Measurements from ENCODE around the gene SLC13A1.

SLC13A1 gene

GRCh38 chr7:123185756-123186155, 14.0 kb downstream of the SLC13A1 start:
- no peak overlapping the region for H2BK15ac ChIP-seq (ENCODE audit: low read depth, poor library complexity, severe bottlenecking)
- H4K91ac ChIP-seq (ENCODE audit: low read length) = no peak overlapping the region
- H3K4ac ChIP-seq (ENCODE audit: low read depth in 1 of 2, low read length in 2 of 2) = no peak overlapping the region
- H3K27ac ChIP-seq (ENCODE audit: low read length, poor library complexity, severe bottlenecking) = no peak overlapping the region
- H3K14ac ChIP-seq (ENCODE audit: low read length in 2 of 2) = no peak overlapping the region
- H2BK5ac ChIP-seq (ENCODE audit: low read depth, low read length, poor library complexity, severe bottlenecking) = no peak overlapping the region
- H4K8ac ChIP-seq (ENCODE audit: low read length) = no peak overlapping the region
- H3K4me2 ChIP-seq (ENCODE audit: low read length, poor library complexity, severe bottlenecking) = no peak overlapping the region
- no peak overlapping the region for H3K9ac ChIP-seq (ENCODE audit: low read length)
- H2AK5ac ChIP-seq (ENCODE audit: low read length, severe bottlenecking) = no peak overlapping the region
- peaks cover 5% of the 10 kb centered on the region for H3K9me3 ChIP-seq (ENCODE audit: control insufficient read depth, low read length)
- H2AFZ ChIP-seq (ENCODE audit: low read depth, low read length) = no peak overlapping the region
- no peak overlapping the region for H3K18ac ChIP-seq (ENCODE audit: low read depth in 1 of 2, low read length in 2 of 2)
- no peaks in the 10 kb centered on the region for H3K27me3 ChIP-seq (ENCODE audit: control insufficient read depth in 1 of 2, insufficient read depth in 1 of 2, low read length in 2 of 2)
- H3K79me1 ChIP-seq (replicated peaks; ENCODE audit: low read length, poor library complexity, severe bottlenecking) = no peaks in the 10 kb centered on the region
- DNase-seq = no peak
- H3K4me1 ChIP-seq (ENCODE audit: control insufficient read depth, insufficient read depth, low read depth, low read length) = peaks cover 1% of the 10 kb centered on the region
- H2BK120ac ChIP-seq (ENCODE audit: low read depth, low read length) = no peak overlapping the region
- WGBS = no CpG with 5 or more reads among the region's 3 CpGs
- H2BK12ac ChIP-seq (ENCODE audit: low read length in 2 of 2) = no peak overlapping the region
- no peak overlapping the region for H3K4me3 ChIP-seq (ENCODE audit: insufficient read depth in 1 of 2, low read depth in 1 of 2, low read length in 2 of 2)
- no peak overlapping the region for H3K23ac ChIP-seq (ENCODE audit: low read length in 2 of 2)
- no peaks in the 10 kb centered on the region for H3K36me3 ChIP-seq (ENCODE audit: control insufficient read depth in 1 of 2, insufficient read depth in 2 of 2, low read depth in 1 of 2, low read length in 2 of 2)

- Histone ChIP-seq H4K91ac (ENCODE audit: low read length) (no peak overlapping the region), H3K4ac (ENCODE audit: low read depth in 1 of 2, low read length in 2 of 2) (no peak overlapping the region), H4K8ac (ENCODE audit: low read length) (no peak overlapping the region), H2BK15ac (ENCODE audit: low read depth, poor library complexity, severe bottlenecking) (no peak overlapping the region), H3K4me1 (ENCODE audit: control insufficient read depth, insufficient read depth, low read depth, low read length) (no peaks in the 10 kb centered on the region), H2BK12ac (ENCODE audit: low read length in 2 of 2) (no peak overlapping the region), H2BK120ac (ENCODE audit: low read depth, low read length) (no peak overlapping the region), H3K27ac (ENCODE audit: low read length, poor library complexity, severe bottlenecking) (no peak overlapping the region), H3K14ac (ENCODE audit: low read length in 2 of 2) (no peak overlapping the region), H3K4me3 (ENCODE audit: insufficient read depth in 1 of 2, low read depth in 1 of 2, low read length in 2 of 2) (no peak overlapping the region), H3K27me3 (ENCODE audit: control insufficient read depth in 1 of 2, insufficient read depth in 1 of 2, low read length in 2 of 2) (no peaks in the 10 kb centered on the region), H3K36me3 (ENCODE audit: control insufficient read depth in 1 of 2, insufficient read depth in 2 of 2, low read depth in 1 of 2, low read length in 2 of 2) (no peaks in the 10 kb centered on the region), H3K4me2 (ENCODE audit: low read length, poor library complexity, severe bottlenecking) (no peak overlapping the region), H3K9me3 (ENCODE audit: control insufficient read depth, low read length) (peaks cover 5% of the 10 kb centered on the region), H2BK5ac (ENCODE audit: low read depth, low read length, poor library complexity, severe bottlenecking) (no peak overlapping the region), H2AFZ (ENCODE audit: low read depth, low read length) (no peak overlapping the region), H2AK5ac (ENCODE audit: low read length, severe bottlenecking) (no peak overlapping the region), H3K79me1 (replicated peaks; ENCODE audit: low read length, poor library complexity, severe bottlenecking) (no peaks in the 10 kb centered on the region), H3K9ac (ENCODE audit: low read length) (no peak overlapping the region), H3K23ac (ENCODE audit: low read length in 2 of 2) (no peak overlapping the region), H3K18ac (ENCODE audit: low read depth in 1 of 2, low read length in 2 of 2) (no peak overlapping the region)
- peak; percentile 13 for DNase-seq
Measured at GRCh38 chr7:123184271-123184670, 15.5 kb downstream of the SLC13A1 start.

- 95% methylated on average over 2 of the region's 2 CpGs for WGBS
- H3K9ac ChIP-seq (ENCODE audit: low read length) = no peak overlapping the region
Measured at GRCh38 chr7:123183431-123183830, 16.3 kb downstream of the SLC13A1 start.

GRCh38 chr7:123177442-123177841, 22.3 kb downstream of the SLC13A1 start:
- no peaks in the 10 kb centered on the region for H3K4me1 ChIP-seq (ENCODE audit: control insufficient read depth, insufficient read depth, low read depth, low read length)
- no peak overlapping the region for H4K8ac ChIP-seq (ENCODE audit: low read length)
- no peak overlapping the region for H3K14ac ChIP-seq (ENCODE audit: low read length in 2 of 2)
- no peak overlapping the region for H3K27ac ChIP-seq (ENCODE audit: low read length, poor library complexity, severe bottlenecking)
- no peaks in the 10 kb centered on the region for H3K27me3 ChIP-seq (ENCODE audit: control insufficient read depth in 1 of 2, insufficient read depth in 1 of 2, low read length in 2 of 2)
- H3K36me3 ChIP-seq (ENCODE audit: control insufficient read depth in 1 of 2, insufficient read depth in 2 of 2, low read depth in 1 of 2, low read length in 2 of 2) = no peaks in the 10 kb centered on the region
- no peak overlapping the region for H3K4me3 ChIP-seq (ENCODE audit: insufficient read depth in 1 of 2, low read depth in 1 of 2, low read length in 2 of 2)
- H3K18ac ChIP-seq (ENCODE audit: low read depth in 1 of 2, low read length in 2 of 2) = no peak overlapping the region
- H3K9ac ChIP-seq (ENCODE audit: low read length) = no peak overlapping the region
- H2BK15ac ChIP-seq (ENCODE audit: low read depth, poor library complexity, severe bottlenecking) = no peak overlapping the region
- H2AFZ ChIP-seq (ENCODE audit: low read depth, low read length) = no peak overlapping the region
- H3K23ac ChIP-seq (ENCODE audit: low read length in 2 of 2) = no peak overlapping the region
- H3K4ac ChIP-seq (ENCODE audit: low read depth in 1 of 2, low read length in 2 of 2) = no peak overlapping the region
- H4K91ac ChIP-seq (ENCODE audit: low read length) = no peak overlapping the region
- no peak overlapping the region for H2AK5ac ChIP-seq (ENCODE audit: low read length, severe bottlenecking)
- H2BK12ac ChIP-seq (ENCODE audit: low read length in 2 of 2) = no peak overlapping the region
- H3K79me1 ChIP-seq (replicated peaks; ENCODE audit: low read length, poor library complexity, severe bottlenecking) = no peaks in the 10 kb centered on the region
- no peak overlapping the region for H2BK120ac ChIP-seq (ENCODE audit: low read depth, low read length)
- no peaks in the 10 kb centered on the region for H3K9me3 ChIP-seq (ENCODE audit: control insufficient read depth, low read length)
- no peak for DNase-seq
- no peak overlapping the region for H2BK5ac ChIP-seq (ENCODE audit: low read depth, low read length, poor library complexity, severe bottlenecking)
- no peak overlapping the region for H3K4me2 ChIP-seq (ENCODE audit: low read length, poor library complexity, severe bottlenecking)

More at GRCh38 chr7:123183431-123183830, 16.3 kb downstream of the SLC13A1 start:
- Histone ChIP-seq H4K8ac (ENCODE audit: low read length) (no peak overlapping the region), H3K9me3 (ENCODE audit: control insufficient read depth, low read length) (peaks cover 5% of the 10 kb centered on the region), H3K27ac (ENCODE audit: low read length, poor library complexity, severe bottlenecking) (no peak overlapping the region), H3K18ac (ENCODE audit: low read depth in 1 of 2, low read length in 2 of 2) (no peak overlapping the region), H3K27me3 (ENCODE audit: control insufficient read depth in 1 of 2, insufficient read depth in 1 of 2, low read length in 2 of 2) (no peaks in the 10 kb centered on the region), H2BK5ac (ENCODE audit: low read depth, low read length, poor library complexity, severe bottlenecking) (no peak overlapping the region), H3K14ac (ENCODE audit: low read length in 2 of 2) (no peak overlapping the region), H2AK5ac (ENCODE audit: low read length, severe bottlenecking) (no peak overlapping the region), H3K79me1 (replicated peaks; ENCODE audit: low read length, poor library complexity, severe bottlenecking) (no peaks in the 10 kb centered on the region), H2BK120ac (ENCODE audit: low read depth, low read length) (no peak overlapping the region), H3K23ac (ENCODE audit: low read length in 2 of 2) (no peak overlapping the region), H4K91ac (ENCODE audit: low read length) (no peak overlapping the region), H2AFZ (ENCODE audit: low read depth, low read length) (no peak overlapping the region), H3K36me3 (ENCODE audit: control insufficient read depth in 1 of 2, insufficient read depth in 2 of 2, low read depth in 1 of 2, low read length in 2 of 2) (no peaks in the 10 kb centered on the region), H3K4me3 (ENCODE audit: insufficient read depth in 1 of 2, low read depth in 1 of 2, low read length in 2 of 2) (no peak overlapping the region), H2BK15ac (ENCODE audit: low read depth, poor library complexity, severe bottlenecking) (no peak overlapping the region), H2BK12ac (ENCODE audit: low read length in 2 of 2) (no peak overlapping the region), H3K4ac (ENCODE audit: low read depth in 1 of 2, low read length in 2 of 2) (no peak overlapping the region), H3K4me1 (ENCODE audit: control insufficient read depth, insufficient read depth, low read depth, low read length) (no peaks in the 10 kb centered on the region), H3K4me2 (ENCODE audit: low read length, poor library complexity, severe bottlenecking) (no peak overlapping the region)
- DNase-seq = no peak

All from mesenchymal stem cell (in vitro differentiated cells and primary cell).